Epithelial cell of proximal tubule (primary cell): ENCODE measurements around the gene PAQR9. TPM values are rescaled to one million over a fixed set of nuclear protein-coding genes. Genes with fewer than 3 reads are reported as not detected.

Source experiments
- DNase-seq: peaks from one replicate; pipeline ENCODE4 v3.0.0-alpha.2; 2011; ENCODE audit warnings: low read depth
- H3K4me3 ChIP-seq: 2 replicates; pipeline ENCODE4 v1.5.1; 2011; ENCODE audit warnings: low read depth, mild to moderate bottlenecking, low read length
- CTCF ChIP-seq: conservative IDR thresholded peaks from 2 replicates; pipeline ENCODE4 v1.5.1; 2012; ENCODE audit warnings: low read depth, mild to moderate bottlenecking, low read length
- total RNA-seq: library from RNA; depleted of rRNA; stranded (reverse); fragments of >200 nt; gene quantifications from 2 replicates; pipeline ENCODE4 v1.2.3, GENCODE V29; 2015

Gene PAQR9
- total RNA-seq, 1 donor from 2014 or later = 0.63 TPM

GRCh38 chr3:142962520-142963233 is 797 bp downstream of the PAQR9 start:
- no peak for DNase-seq
- H3K4me3 ChIP-seq = peak overlapping the region; percentile 69
- no peak for TF ChIP-seq CTCF

- no peak overlapping the region for H3K4me3 ChIP-seq
- no peak for TF ChIP-seq CTCF
- DNase-seq = no peak
Measured at GRCh38 chr3:142962175-142962519, 1.3 kb downstream of the PAQR9 start.

GRCh38 chr3:142961539-142961938 is 1.9 kb downstream of the PAQR9 start:
- DNase-seq = no peak
- H3K4me3 ChIP-seq = no peak overlapping the region
- TF ChIP-seq CTCF = no peak

GRCh38 chr3:142960322-142960850 is 3.1 kb downstream of the PAQR9 start:
- no peak overlapping the region for H3K4me3 ChIP-seq
- no peak for DNase-seq
- no peak for TF ChIP-seq CTCF

GRCh38 chr3:142958707-142959106 is 4.8 kb downstream of the PAQR9 start:
- DNase-seq = no peak
- no peak for TF ChIP-seq CTCF
- no peak overlapping the region for H3K4me3 ChIP-seq

GRCh38 chr3:142953443-142953842 is 10.0 kb downstream of the PAQR9 start:
- no peak overlapping the region for H3K4me3 ChIP-seq
- TF ChIP-seq CTCF = no peak
- DNase-seq = no peak
